Measurements from ENCODE around the gene INPP4A.

The INPP4A gene

GRCh38 chr2:98438190-98439133 lies 6.2 kb upstream of the INPP4A start:
- DNase-seq: peak; percentile 72

DNA sequence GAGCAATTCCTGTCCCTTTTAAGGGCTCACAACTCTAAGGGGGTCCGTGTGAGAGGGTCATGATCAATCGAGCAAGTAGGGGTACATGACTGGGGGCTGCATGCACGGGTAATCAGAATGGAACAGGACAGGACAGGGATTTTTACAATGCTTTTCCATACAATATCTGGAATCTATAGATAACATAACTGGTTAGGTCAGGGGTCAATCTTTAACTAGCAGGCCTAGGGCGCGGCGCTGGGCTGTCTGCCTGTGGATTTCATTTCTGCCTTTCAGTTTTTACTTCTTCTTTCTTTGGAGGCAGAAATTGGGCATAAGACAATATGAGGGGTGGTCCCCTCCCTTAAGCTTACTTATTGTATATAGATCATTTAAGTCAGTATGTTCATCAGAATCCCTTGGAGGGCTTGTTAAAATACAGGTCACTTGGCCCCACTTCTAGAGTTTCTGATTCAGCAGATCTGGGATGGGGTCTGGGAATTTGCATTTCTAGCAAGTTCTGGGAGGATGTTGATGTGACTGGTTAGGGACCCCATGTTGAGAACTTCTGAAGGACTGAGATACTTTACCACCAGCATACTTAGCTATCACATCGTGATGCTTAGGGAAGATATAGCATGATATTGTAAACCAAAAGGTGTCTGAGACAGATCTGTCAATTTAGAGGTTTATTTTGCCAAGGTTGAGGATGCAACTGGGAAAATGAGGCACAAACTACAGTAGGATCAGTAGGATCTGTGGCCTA lies 2.8 kb upstream of the INPP4A start:
- no peak for DNase-seq

GRCh38 chr2:98442488-98442887 lies 2.2 kb upstream of the INPP4A start:
- DNase-seq: no peak

- DNase-seq: no peak
Observed at GRCh38 chr2:98445177-98445682, 572 bp downstream of the INPP4A start.

- DNase-seq: peak; percentile 49
Observed at GRCh38 chr2:98445683-98446581, 1.3 kb downstream of the INPP4A start.

GRCh38 chr2:98446850-98447249 lies 2.2 kb downstream of the INPP4A start:
- no peak for DNase-seq

- peak; percentile 85 for DNase-seq
Observed at GRCh38 chr2:98448441-98449145, 3.9 kb downstream of the INPP4A start.

GRCh38 chr2:98452396-98453027 lies 7.9 kb downstream of the INPP4A start:
- no peak for DNase-seq

DNA sequence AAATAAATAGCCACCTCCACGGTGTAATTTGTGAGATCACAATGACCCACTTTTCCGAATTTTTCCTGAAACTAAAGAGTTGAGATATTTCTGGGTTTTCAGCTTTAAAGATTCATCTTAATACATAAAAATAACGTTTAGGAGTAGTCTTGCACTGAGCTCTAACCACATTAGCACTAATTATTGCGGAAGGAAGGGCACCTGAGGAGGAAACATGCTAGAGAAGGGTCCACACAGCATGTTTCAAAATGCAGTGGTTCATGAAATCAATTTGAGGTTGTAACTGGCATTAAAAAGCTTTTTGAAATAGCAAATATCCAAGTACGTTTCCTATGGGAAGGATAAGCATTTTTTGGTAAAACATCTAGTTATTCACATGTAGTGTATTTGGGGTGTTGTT lies 8.4 kb downstream of the INPP4A start:
- DNase-seq: no peak

DNA sequence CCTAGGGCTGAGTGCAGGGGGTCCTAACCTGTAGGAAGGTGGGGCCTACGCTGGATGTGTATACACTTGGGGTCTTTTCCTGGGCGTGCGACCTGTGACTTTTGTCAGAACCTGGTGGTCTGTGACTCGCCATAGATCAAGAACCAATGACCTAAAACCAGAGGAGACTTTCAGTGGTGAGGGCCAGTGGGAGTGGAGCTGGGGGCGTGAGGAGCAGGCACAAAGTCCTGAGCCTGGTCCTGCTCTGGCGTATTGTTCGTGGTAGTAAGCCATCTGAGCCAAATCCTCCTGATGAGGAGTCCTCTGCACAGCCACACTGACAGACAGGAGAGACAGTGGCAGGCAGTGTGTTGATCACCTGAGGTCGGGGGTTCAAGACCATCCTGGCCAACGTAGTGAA lies 8.9 kb downstream of the INPP4A start:
- no peak for DNase-seq

DNA sequence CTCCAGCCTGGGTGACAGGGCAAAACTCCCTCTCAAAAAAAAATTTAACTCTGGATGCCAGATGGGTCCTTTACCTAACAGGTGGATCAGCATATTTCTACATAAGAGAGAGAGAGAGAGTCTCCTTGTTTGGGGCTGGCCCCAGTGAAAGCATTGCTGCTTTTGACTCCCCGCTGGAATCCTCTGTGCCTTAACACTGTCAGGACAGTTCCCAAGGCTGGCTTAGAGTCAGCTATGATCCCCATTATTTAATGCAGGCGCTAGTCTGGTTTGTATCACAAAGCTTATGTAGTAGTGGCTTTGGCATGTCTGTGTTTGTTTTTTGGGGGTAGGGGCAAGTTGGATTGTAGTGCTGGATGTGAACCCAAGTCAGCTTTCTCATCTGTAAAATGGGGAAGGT lies 9.4 kb downstream of the INPP4A start:
- no peak for DNase-seq

GRCh38 chr2:98454500-98455235 lies 10.0 kb downstream of the INPP4A start:
- DNase-seq: peak; percentile 59

DNA sequence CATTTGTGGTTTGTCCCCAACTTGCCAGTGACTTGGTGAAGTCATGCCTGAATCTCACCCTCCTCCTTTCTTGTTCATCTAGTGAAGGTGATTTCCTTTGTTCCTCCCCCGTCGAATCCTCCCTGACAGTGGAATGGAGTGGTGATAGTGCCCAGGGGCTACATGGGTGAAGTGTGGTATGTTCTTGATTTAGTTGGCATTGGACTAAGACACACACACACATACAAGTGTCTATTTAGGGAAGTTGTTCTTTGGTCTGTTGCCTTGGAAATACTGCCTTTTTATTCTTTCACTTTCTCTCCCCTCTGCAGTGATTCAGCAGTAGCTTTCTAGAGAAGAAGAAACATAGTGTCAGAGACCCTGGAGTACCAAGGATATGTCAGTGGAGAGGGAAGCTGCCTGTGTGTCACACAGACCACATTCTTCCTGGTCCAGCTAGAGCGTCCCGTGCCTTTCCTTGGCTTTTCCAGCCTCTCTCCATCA lies 10.9 kb downstream of the INPP4A start:
- DNase-seq: peak; percentile 70

- DNase-seq: no peak
Observed at GRCh38 chr2:98457045-98457696, 12.5 kb downstream of the INPP4A start.

- DNase-seq: peak; percentile 60
Observed at GRCh38 chr2:98458207-98458606, 13.5 kb downstream of the INPP4A start.

DNA sequence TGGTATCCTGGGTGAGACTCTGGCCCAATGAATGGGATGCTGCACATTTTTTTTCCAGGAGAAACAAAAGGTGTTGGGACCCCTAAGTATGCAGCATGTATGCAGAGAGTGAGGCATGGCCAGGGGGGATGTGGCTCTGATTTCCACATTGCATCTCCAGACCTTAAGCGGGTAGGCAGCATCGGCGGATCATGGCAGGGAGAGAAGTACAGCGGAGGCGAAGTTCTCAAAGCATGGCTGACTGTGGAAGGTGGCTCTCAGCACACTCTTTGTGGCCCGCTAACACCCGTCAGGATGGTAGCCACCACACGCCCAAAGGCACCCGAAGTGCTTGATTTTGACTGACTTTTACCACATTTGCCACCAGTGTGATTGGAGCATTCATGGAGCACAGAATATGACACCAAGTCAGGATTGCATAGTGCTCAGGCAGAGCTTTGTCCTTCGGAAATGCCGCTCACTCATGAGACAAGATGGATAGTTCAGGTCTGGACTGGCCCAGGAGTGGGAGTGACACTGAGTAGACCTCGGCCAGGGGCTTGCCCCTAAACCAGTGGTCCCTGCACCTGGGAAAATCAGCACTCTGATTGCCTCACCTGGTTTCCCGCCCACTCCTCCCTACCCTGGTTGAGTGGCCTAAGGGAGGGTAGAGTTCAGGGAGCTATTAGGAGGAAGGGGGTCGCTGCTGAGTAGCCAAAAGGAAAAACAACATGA lies 14.2 kb downstream of the INPP4A start:
- DNase-seq: no peak

DNA sequence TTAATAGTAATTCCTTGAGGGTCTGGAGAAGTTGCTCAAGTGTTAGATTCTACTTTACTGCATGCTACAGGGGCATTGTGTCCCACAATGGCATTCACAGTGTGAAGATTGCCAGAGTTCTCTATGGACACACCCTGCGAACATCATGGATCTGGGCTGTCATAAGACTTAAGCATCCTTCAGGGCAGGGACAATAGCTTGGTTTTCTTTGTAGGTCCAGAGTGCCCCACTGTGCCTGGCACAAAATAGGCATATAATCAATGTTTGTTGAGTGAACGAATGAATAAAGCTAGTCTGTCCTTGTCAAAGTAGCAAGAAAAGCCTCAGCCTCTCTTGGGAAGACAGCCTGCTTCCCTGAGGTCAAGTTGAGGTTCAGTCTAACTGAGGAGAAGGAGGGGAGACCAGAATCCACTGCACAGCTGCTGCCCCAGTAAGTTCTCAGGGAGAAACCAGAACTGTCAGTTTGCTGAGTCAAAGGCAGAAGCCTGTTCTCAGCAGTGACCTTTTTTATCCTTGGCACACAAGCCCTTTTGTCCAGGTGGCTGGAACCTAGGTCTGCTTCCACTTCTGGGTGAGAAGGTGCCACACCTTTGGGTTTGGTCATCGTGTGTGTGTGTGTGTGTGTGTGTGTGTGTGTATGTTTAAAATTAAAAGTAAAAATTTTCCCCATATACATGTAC lies 15.0 kb downstream of the INPP4A start:
- no peak for DNase-seq

GRCh38 chr2:98460573-98461497 lies 16.2 kb downstream of the INPP4A start:
- DNase-seq: peak; percentile 73
